ENCODE measurements around the gene PLEK2.
"Not testable (repeated sequence)": the region's sequence is repeated elsewhere in the genome, so short reads cannot be mapped to it uniquely, and the experiment has no call there.

PLEK2 gene

GRCh38 chr14:67357969-67358354 lies 54.0 kb downstream of the PLEK2 start:
- no peak for DNase-seq

- DNase-seq, result no peak
Observed at GRCh38 chr14:67357186-67357968, 54.6 kb downstream of the PLEK2 start.

- no peak for DNase-seq
Observed at GRCh38 chr14:67352055-67352454, 59.9 kb downstream of the PLEK2 start.

GRCh38 chr14:67345583-67345982 lies 66.4 kb downstream of the PLEK2 start:
- DNase-seq, result no peak

- no peak for DNase-seq
Observed at GRCh38 chr14:67343601-67344230, 68.2 kb downstream of the PLEK2 start.

- DNase-seq, result not testable (repeated sequence)
Observed at GRCh38 chr14:67341231-67341630, 70.7 kb downstream of the PLEK2 start.

All from 8988T (cell line).